Measurements from ENCODE around the gene USP31.

Gene USP31

GRCh38 chr16:23143391-23143790, 5.9 kb downstream of the USP31 start:
- in situ Hi-C loops (cut with HindIII; ENCODE audit: low pct_ligation_motif_present, low sequenced_read_pairs) = no loop called here
- H3K27me3 ChIP-seq (replicated peaks) = no peaks in the 10 kb centered on the region

GRCh38 chr16:23141959-23142740, 7.1 kb downstream of the USP31 start:
- no peak for DNase-seq
- H3K27me3 ChIP-seq (replicated peaks) = no peaks in the 10 kb centered on the region
- in situ Hi-C loops (cut with HindIII; ENCODE audit: low pct_ligation_motif_present, low sequenced_read_pairs) = no loop called here
- no peaks in the 10 kb centered on the region for H3K36me3 ChIP-seq (replicated peaks)
- no peak overlapping the region for H3K27ac ChIP-seq
- no peak overlapping the region for H3K4me3 ChIP-seq (ENCODE audit: low read depth, low read length)
- no peak for TF ChIP-seq CTCF (IDR thresholded peaks at IDR 0.05; ENCODE audit: low read depth, low read length, missing control alignments)

More at GRCh38 chr16:23143391-23143790, 5.9 kb downstream of the USP31 start:
- no peak overlapping the region for H3K4me3 ChIP-seq (ENCODE audit: low read depth, low read length)
- H3K36me3 ChIP-seq (replicated peaks) = no peaks in the 10 kb centered on the region
- DNase-seq = no peak
- TF ChIP-seq CTCF (IDR thresholded peaks at IDR 0.05; ENCODE audit: low read depth, low read length, missing control alignments) = no peak
- H3K27ac ChIP-seq = no peak overlapping the region

GRCh38 chr16:23141500-23141899, 7.8 kb downstream of the USP31 start:
- in situ Hi-C loops (cut with HindIII; ENCODE audit: low pct_ligation_motif_present, low sequenced_read_pairs) = no loop called here
- no peaks in the 10 kb centered on the region for H3K36me3 ChIP-seq (replicated peaks)
- no peak for TF ChIP-seq CTCF (IDR thresholded peaks at IDR 0.05; ENCODE audit: low read depth, low read length, missing control alignments)
- no peaks in the 10 kb centered on the region for H3K27me3 ChIP-seq (replicated peaks)
- no peak overlapping the region for H3K4me3 ChIP-seq (ENCODE audit: low read depth, low read length)
- no peak overlapping the region for H3K27ac ChIP-seq
- no peak for DNase-seq

- no peak overlapping the region for H3K27ac ChIP-seq
- TF ChIP-seq CTCF (IDR thresholded peaks at IDR 0.05; ENCODE audit: low read depth, low read length, missing control alignments) = no peak
- in situ Hi-C loops (cut with HindIII; ENCODE audit: low pct_ligation_motif_present, low sequenced_read_pairs) = no loop called here
- no peaks in the 10 kb centered on the region for H3K27me3 ChIP-seq (replicated peaks)
- DNase-seq = no peak
- no peaks in the 10 kb centered on the region for H3K36me3 ChIP-seq (replicated peaks)
- H3K4me3 ChIP-seq (ENCODE audit: low read depth, low read length) = no peak overlapping the region
Observed at GRCh38 chr16:23141033-23141432, 8.2 kb downstream of the USP31 start.

- H3K27me3 ChIP-seq (replicated peaks) = no peaks in the 10 kb centered on the region
- in situ Hi-C loops (cut with HindIII; ENCODE audit: low pct_ligation_motif_present, low sequenced_read_pairs) = no loop called here
- H3K4me3 ChIP-seq (ENCODE audit: low read depth, low read length) = no peak overlapping the region
- DNase-seq = no peak
- TF ChIP-seq CTCF (IDR thresholded peaks at IDR 0.05; ENCODE audit: low read depth, low read length, missing control alignments) = no peak
- H3K36me3 ChIP-seq (replicated peaks) = no peaks in the 10 kb centered on the region
- H3K27ac ChIP-seq = no peak overlapping the region
Observed at GRCh38 chr16:23140107-23140506, 9.1 kb downstream of the USP31 start.

GRCh38 chr16:23137818-23138217, 11.4 kb downstream of the USP31 start:
- H3K4me3 ChIP-seq (ENCODE audit: low read depth, low read length) = no peak overlapping the region
- TF ChIP-seq CTCF (IDR thresholded peaks at IDR 0.05; ENCODE audit: low read depth, low read length, missing control alignments) = no peak
- no peak overlapping the region for H3K27ac ChIP-seq
- no peak for DNase-seq
- no peaks in the 10 kb centered on the region for H3K36me3 ChIP-seq (replicated peaks)
- in situ Hi-C loops (cut with HindIII; ENCODE audit: low pct_ligation_motif_present, low sequenced_read_pairs) = no loop called here
- no peaks in the 10 kb centered on the region for H3K27me3 ChIP-seq (replicated peaks)

Data from brain microvascular endothelial cell (primary cell).